SU-DHL-6 (cell line): ENCODE results near the gene MAP3K20.

Experiments used
- EZH2phosphoT487 ChIP-seq: fragments of 200-600 bp; sonication (generic), shearing (Covaris generic); conservative IDR thresholded peaks from 2 replicates; pipeline ENCODE4 v1.6.1; 2018; ENCODE audit warnings: mild to moderate bottlenecking, antibody characterized with exemption, low read length, moderate library complexity, mixed read lengths
- TF ChIP-seq, protein P1 (sequence below): fragments of 200-600 bp; sonication (generic); IDR thresholded peaks from one replicate; pipeline ENCODE4 v1.5.1; 2017; ENCODE audit warnings: antibody characterized with exemption, mild to moderate bottlenecking, low read length, moderate library complexity; ENCODE audit not compliant: insufficient read depth, poor library complexity, severe bottlenecking

GRCh38 chr2:173271135-173271534 is 195.5 kb downstream of the MAP3K20 start:
- TF ChIP-seq, protein P1, sequence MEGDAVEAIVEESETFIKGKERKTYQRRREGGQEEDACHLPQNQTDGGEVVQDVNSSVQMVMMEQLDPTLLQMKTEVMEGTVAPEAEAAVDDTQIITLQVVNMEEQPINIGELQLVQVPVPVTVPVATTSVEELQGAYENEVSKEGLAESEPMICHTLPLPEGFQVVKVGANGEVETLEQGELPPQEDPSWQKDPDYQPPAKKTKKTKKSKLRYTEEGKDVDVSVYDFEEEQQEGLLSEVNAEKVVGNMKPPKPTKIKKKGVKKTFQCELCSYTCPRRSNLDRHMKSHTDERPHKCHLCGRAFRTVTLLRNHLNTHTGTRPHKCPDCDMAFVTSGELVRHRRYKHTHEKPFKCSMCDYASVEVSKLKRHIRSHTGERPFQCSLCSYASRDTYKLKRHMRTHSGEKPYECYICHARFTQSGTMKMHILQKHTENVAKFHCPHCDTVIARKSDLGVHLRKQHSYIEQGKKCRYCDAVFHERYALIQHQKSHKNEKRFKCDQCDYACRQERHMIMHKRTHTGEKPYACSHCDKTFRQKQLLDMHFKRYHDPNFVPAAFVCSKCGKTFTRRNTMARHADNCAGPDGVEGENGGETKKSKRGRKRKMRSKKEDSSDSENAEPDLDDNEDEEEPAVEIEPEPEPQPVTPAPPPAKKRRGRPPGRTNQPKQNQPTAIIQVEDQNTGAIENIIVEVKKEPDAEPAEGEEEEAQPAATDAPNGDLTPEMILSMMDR = no peak
- no peak for TF ChIP-seq EZH2phosphoT487
